NCI-H2107 treated with DMSO at 0.1 percent for 48 hours (cell line): ENCODE data around the gene RHOT1.
"Not testable (repeated sequence)": the region's sequence is repeated elsewhere in the genome, so short reads cannot be mapped to it uniquely, and the experiment has no call there.

Source experiments
- DNase-seq: peaks from one replicate; lab custom pipeline; 2025; ENCODE audit not compliant: unreplicated experiment; lab: John Stamatoyannopoulos, UW

The RHOT1 gene

GRCh38 chr17:32222621-32223020 is 80.3 kb downstream of the RHOT1 start:
- DNase-seq: no peak

DNA sequence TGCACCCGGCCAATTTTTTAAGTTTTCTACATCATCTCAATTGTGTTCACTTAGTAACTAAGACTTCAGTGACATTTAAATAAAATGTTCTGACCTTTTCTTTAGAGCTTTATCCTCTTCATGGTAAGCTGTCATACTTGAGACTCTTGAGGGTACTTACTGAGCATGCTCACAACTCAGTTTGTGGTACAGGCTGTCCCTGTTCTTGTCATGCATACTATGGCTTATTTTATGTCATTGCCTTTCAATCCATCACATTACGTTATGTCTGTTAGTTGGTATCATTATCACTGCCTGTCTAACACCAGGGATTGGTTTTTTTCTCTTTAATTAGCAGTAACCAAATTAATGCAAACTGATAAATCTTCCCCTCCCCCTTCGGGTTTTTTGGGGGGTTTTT is 81.4 kb downstream of the RHOT1 start:
- no peak for DNase-seq

DNA sequence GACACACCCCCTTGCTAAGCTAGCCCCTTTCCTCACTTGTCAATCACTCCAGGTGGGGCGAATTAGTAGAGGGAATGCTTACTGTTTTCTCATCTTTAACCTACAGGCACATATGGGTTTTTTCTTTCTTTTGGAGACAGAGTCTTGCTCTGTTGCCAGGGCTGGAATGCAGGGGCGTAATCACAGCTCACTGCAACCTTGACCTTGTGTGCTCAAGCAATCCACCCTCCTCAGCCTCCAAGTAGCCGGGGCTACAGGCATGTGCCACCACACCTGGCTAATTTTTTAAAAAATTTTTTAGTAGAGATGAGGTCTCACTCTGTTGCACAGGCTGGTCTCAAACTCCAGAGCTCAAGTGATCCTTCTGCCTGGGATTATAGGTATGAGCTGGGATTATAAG is 84.6 kb downstream of the RHOT1 start:
- DNase-seq: no peak

- no peak for DNase-seq
Measured at GRCh38 chr17:32227910-32228309, 85.6 kb downstream of the RHOT1 start.

DNA sequence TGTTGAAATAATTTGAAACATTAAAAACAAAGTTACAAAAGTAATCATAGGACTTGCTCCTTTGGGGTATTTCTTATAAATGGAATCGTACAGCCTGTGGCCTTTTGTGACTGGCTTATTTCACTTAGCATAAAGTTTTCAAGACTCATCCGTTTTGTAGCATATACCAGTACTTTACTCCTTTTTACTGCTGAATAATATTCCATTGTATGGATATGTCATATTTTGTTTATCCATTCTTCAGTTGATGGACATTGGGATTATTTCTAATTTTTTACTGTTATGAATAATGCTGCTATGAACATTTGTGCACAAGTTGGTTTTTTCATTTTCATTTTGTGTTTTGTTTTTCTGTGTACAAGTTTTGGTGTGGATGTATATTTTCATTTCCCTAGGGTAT is 93.3 kb downstream of the RHOT1 start:
- DNase-seq: no peak

DNA sequence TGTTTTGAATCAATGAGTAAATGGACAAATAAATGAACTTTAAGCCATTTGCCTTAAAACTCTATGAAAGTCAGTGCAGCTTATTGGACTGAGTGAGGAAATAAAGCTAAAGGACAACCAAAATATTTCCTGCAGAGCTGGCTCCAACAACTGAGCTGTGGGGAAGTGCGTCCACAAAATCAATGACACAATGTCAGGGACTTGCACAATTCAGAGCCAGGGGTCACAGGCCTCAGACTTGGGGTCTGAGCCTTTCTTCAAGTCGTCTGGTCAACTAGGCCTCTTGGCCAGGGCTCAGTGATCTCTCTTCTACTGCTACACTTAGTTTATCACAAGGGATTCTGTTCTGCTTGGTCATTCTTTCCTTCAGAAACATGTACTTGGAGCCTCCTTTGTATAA is 97.2 kb downstream of the RHOT1 start:
- DNase-seq: no peak

GRCh38 chr17:32240750-32241149 is 98.4 kb downstream of the RHOT1 start:
- no peak for DNase-seq

DNA sequence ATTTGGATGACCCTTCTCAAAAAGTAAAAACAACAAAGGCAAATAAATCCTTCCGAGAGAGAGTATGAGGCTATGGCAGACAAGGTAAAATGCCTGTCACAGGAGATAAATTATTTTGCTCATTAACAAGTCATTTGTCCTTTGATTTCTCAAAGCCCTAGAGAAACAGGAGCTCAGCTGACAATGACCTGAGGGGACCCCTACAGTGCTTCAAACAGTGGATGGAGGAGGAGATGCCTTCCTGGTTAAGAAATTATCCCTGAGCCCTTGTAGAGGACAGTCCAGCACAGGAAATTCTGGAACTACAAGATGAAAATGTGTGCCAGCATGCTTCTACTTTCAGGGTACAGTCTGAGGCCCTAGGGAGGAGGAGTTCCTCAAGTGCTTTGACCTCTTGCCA is 99.3 kb downstream of the RHOT1 start:
- no peak for DNase-seq

DNA sequence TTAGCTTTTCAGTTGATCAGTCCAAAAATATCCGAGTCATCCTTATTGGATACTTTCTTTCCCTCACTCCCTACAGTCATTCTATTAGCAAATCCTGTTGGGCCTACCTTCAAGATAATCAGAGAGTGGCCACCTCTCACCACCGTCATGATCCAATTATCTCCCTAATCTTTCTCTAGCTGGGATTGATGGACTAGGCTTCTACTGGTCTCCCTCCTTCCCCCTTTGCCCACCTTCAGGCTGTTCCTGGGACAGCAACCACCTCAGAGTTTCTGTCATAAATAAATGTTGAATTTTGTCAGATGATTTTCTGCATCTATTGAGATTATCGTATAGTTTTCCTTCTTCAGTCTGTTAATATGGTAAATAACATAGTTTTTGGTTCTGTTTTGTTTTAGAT is 107.2 kb downstream of the RHOT1 start:
- no peak for DNase-seq

DNA sequence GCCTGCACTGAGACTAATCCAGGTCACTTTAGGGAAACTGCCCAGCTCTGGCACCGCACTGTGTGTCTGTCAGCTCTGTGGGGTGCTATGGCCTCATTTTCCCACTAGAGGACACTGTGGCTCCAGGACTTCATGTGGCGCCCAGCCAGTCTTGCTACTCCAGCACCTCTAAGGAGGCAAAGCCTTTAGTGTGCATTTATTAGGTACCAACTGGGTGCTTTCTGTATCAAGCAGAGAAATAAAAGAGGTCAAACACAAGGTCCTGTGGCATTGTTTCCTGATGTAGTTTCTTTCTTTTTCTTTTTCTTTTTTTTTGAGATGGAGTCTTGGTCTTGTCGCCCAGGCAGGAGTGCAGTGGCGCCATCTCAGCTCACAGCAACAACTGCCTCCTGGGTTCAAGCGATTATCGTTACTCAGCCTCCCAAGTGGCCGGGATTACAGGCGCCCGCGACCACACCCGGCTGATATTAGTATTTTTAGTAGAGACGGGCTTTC is 110.9 kb downstream of the RHOT1 start:
- peak; percentile 54 for DNase-seq

- peak; percentile 42 for DNase-seq
Measured at GRCh38 chr17:32256012-32256700, 113.9 kb downstream of the RHOT1 start.

- no peak for DNase-seq
Measured at GRCh38 chr17:32256701-32257019, 114.4 kb downstream of the RHOT1 start.

GRCh38 chr17:32258383-32259140 is 116.3 kb downstream of the RHOT1 start:
- DNase-seq: peak; percentile 48

DNA sequence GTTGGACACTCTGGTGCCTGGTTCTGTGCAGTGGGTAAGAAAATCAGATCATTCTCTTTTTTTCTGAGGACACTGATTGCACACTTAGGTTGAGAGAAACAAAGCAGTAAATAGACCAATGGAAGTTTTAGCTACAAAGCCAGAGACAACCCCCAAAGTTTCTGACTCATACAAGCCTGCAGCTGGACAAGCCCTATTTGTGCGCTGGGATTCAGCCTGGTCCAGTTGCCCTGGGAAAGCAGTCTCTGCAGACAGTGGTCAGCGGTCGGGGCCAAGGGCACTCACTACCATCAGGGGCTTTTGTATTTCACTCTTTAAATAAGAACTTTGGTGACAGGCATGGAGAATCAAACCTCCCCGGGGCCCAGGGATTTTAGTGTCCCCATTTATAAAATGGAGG is 117.3 kb downstream of the RHOT1 start:
- DNase-seq: no peak

DNA sequence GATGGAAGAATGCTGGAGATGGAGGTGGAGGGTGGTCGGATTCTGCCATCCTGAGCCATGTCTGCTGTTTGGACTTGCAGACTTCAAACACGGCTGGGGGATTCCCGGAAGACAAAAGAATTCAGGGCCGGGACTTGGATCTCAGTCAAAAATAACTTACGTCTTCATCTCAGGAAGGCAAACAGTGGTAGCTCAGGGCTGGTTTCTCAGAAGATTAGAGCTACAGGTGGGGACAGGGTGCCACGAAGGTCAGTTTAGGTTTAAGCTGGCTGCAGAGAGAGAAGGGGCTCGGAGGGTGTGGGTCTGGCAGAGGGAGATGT is 119.1 kb downstream of the RHOT1 start:
- no peak for DNase-seq

- no peak for DNase-seq
Measured at GRCh38 chr17:32261936-32262510, 119.7 kb downstream of the RHOT1 start.

GRCh38 chr17:32263515-32263914 is 121.2 kb downstream of the RHOT1 start:
- DNase-seq: not testable (repeated sequence)

DNA sequence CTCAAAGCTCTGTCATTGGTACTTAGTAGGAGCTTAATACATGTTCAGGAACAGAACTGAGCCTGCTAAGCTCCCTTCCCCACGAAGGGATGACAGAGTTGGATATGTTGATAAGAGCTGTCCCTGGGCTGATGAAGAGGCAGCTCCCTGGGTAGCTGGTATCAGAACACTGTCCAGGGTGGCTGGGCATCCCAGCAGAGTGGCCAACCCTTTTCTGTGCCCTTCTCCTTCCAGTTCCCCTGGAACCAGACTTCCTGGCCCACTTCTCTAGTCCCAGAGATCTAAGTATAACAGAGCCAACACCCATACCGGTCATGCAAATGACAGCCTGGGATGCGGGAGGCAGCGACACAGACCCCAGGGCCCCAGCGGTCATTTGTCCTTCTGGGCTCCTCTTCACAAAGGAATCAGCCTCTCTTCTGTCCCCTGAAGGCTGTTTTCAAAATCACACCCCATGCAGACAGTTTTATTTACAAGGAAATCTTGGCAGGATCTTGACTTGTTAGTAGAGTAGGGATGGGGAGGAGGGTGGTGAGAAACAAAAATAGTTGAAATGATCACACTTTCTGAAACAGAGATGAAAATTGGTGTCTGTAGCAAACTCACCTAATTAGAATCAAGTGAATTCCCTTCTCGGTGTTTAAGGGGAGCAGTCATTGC is 122.0 kb downstream of the RHOT1 start:
- DNase-seq: no peak

- DNase-seq: no peak
Measured at GRCh38 chr17:32264823-32265191, 122.5 kb downstream of the RHOT1 start.

DNA sequence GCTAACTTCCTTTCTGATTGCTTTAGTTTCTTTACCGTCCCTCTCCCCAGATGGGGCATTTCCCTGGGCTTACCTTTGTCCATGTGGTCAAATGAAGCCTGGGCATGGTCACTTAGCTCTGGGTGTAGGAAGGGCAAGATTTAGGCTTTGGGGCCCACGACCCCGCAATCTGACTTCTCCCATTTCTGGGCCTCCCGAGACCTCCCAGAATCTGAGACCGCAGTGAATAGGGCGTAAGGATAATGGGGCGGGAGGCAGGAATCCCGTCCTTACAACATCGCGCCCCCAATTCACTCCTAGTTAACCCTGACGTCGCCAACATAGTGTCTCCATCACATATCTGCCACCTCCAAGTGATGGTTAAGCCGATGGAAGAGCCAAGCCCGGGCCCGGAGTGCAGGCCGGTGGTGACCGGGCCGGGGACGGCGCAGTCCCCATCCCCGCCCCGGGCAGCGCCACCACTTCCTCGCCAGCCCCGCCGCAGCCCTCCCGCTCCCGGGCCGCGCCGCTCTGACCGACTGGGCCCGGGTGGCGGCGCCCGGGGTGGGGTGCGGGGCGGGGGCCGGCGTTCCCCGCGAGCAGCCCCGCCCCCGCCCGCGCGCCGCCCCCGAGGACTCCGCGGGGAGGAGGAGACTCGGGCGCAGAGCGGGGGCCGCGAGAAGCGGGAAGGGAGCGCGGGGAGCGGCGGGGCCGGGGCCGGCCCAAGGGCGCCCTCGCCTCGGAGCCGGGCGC is 123.1 kb downstream of the RHOT1 start, which contains the start of gene RHBDL3:
RHBDL3 (plus strand) TSS at position 641 of the 732 bp plus-strand sequence. CDS start 358 bp downstream, outside the sequence.
- no peak for DNase-seq

DNA sequence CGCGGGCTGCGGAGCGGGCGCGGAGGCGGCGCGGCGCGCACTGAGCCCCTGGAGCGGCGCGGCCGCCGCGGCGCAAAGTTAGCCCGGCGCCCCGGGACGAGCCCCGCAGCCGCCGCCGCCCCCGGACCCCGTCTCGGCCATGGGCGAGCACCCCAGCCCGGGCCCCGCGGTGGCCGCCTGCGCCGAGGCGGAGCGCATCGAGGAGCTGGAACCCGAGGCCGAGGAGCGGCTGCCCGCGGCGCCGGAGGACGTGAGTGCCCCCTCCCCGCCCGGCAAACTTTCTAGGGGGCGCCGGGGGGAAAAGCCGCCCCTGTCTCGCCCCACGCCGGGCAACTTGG is 123.7 kb downstream of the RHOT1 start:
- no peak for DNase-seq
